H9 (cell line): ENCODE results near the gene PTDSS2. TPM values are rescaled to one million over a fixed set of nuclear protein-coding genes. Genes with fewer than 3 reads are reported as not detected.

ENCODE experiments used
- DNase-seq: peaks from one replicate; pipeline ENCODE4 v3.0.0-alpha.2; 2017
- H2AFZ ChIP-seq: one replicate; pipeline ENCODE4 v1.6.1; 2013; ENCODE audit warnings: mild to moderate bottlenecking, low read length, control low read depth, moderate library complexity
- H2AK5ac ChIP-seq: 2 replicates; pipeline ENCODE4 v1.6.1; 2013; ENCODE audit warnings: low read length, control low read depth, mixed read lengths; ENCODE audit not compliant: insufficient read length
- H2BK120ac ChIP-seq: one replicate; pipeline ENCODE4 v1.6.1; 2013; ENCODE audit warnings: low read depth, mild to moderate bottlenecking, low read length, control low read depth, inconsistent platforms; ENCODE audit not compliant: poor library complexity, severe bottlenecking
- H2BK12ac ChIP-seq: 2 replicates; pipeline ENCODE4 v1.6.1; 2013; ENCODE audit warnings: low read length, control low read depth, mixed read lengths, low read depth; ENCODE audit not compliant: insufficient read length
- H2BK15ac ChIP-seq: 2 replicates; pipeline ENCODE4 v1.6.1; 2013; ENCODE audit warnings: low read depth, low read length, control low read depth
- H2BK20ac ChIP-seq: one replicate; pipeline ENCODE4 v1.6.1; 2013; ENCODE audit warnings: low read depth, mild to moderate bottlenecking, low read length, control low read depth, inconsistent platforms; ENCODE audit not compliant: poor library complexity, severe bottlenecking
- H2BK5ac ChIP-seq: 2 replicates; pipeline ENCODE4 v1.6.1; 2013; ENCODE audit warnings: low read length, control low read depth, mixed read lengths; ENCODE audit not compliant: insufficient read length
- H3K14ac ChIP-seq: 2 replicates; pipeline ENCODE4 v1.6.1; 2013; ENCODE audit warnings: low read length, control low read depth; ENCODE audit not compliant: insufficient read depth
- H3K18ac ChIP-seq: 2 replicates; pipeline ENCODE4 v1.6.1; 2013; ENCODE audit warnings: low read depth, mild to moderate bottlenecking, mixed read lengths, low read length, control low read depth; ENCODE audit not compliant: insufficient read length
- H3K23ac ChIP-seq: 2 replicates; pipeline ENCODE4 v1.6.1; 2013; ENCODE audit warnings: low read length, control low read depth, mixed read lengths, low read depth; ENCODE audit not compliant: insufficient read length
- H3K23me2 ChIP-seq: 2 replicates; pipeline ENCODE4 v1.6.1; 2013; ENCODE audit warnings: low read depth, mild to moderate bottlenecking, mixed read lengths, low read length, control low read depth; ENCODE audit not compliant: insufficient read length, poor library complexity, severe bottlenecking
- H3K27ac ChIP-seq: 2 replicates; pipeline ENCODE4 v1.5.1; 2013; ENCODE audit warnings: low read length, control low read depth, mixed read lengths, low read depth; ENCODE audit not compliant: insufficient read length
- H3K27me3 ChIP-seq: 2 replicates; pipeline ENCODE4 v1.6.1; 2013; ENCODE audit warnings: low read length, control low read depth, inconsistent platforms; ENCODE audit not compliant: insufficient read depth
- H3K4ac ChIP-seq: 2 replicates; pipeline ENCODE4 v1.6.1; 2013; ENCODE audit warnings: low read depth, mild to moderate bottlenecking, control low read depth, inconsistent platforms, low read length, moderate library complexity
- H3K4me1 ChIP-seq: 2 replicates; pipeline ENCODE4 v1.6.1; 2013; ENCODE audit warnings: low read length, control low read depth, inconsistent platforms; ENCODE audit not compliant: insufficient read depth
- H3K4me2 ChIP-seq: 2 replicates; pipeline ENCODE4 v1.6.1; 2013; ENCODE audit warnings: low read length, control low read depth, mixed read lengths; ENCODE audit not compliant: insufficient read length, insufficient read depth
- H3K56ac ChIP-seq: 2 replicates; pipeline ENCODE4 v1.6.1; 2013; ENCODE audit warnings: low read depth, mild to moderate bottlenecking, mixed read lengths, low read length, control low read depth; ENCODE audit not compliant: insufficient read length
- H3K79me1 ChIP-seq: 2 replicates; pipeline ENCODE4 v1.6.1; 2013; ENCODE audit warnings: low read depth, mild to moderate bottlenecking, moderate library complexity, low read length, control low read depth, inconsistent platforms; ENCODE audit not compliant: insufficient read depth, poor library complexity, severe bottlenecking
- H3K79me2 ChIP-seq: 2 replicates; pipeline ENCODE4 v1.6.1; 2013; ENCODE audit warnings: low read length, control low read depth, inconsistent platforms; ENCODE audit not compliant: insufficient read depth
- H3K9ac ChIP-seq: 2 replicates; pipeline ENCODE4 v1.6.1; 2013; ENCODE audit warnings: low read length, control low read depth, mixed read lengths; ENCODE audit not compliant: insufficient read length; ENCODE audit errors: extremely low read depth
- H3K9me3 ChIP-seq: one replicate; pipeline ENCODE4 v1.6.1; 2013; ENCODE audit warnings: low read depth, low read length, inconsistent platforms; ENCODE audit not compliant: control insufficient read depth
- H3T11ph ChIP-seq: one replicate; pipeline ENCODE4 v1.6.1; 2013; ENCODE audit warnings: mild to moderate bottlenecking, low read length, control low read depth, inconsistent platforms
- H4K20me1 ChIP-seq: one replicate; pipeline ENCODE4 v1.6.1; 2013; ENCODE audit not compliant: control insufficient read depth, insufficient read length, insufficient read depth
- H4K5ac ChIP-seq: 2 replicates; pipeline ENCODE4 v1.6.1; 2013; ENCODE audit warnings: low read depth, mild to moderate bottlenecking, mixed read lengths, low read length, control low read depth; ENCODE audit not compliant: insufficient read length
- H4K8ac ChIP-seq: replicated peaks from 2 replicates; pipeline ENCODE4 v1.6.1; 2013; ENCODE audit warnings: low read length, control low read depth, mixed read lengths, low read depth; ENCODE audit not compliant: insufficient read length
- H4K91ac ChIP-seq: 2 replicates; pipeline ENCODE4 v1.6.1; 2013; ENCODE audit warnings: low read depth, mild to moderate bottlenecking, moderate library complexity, mixed read lengths, low read length, control low read depth; ENCODE audit not compliant: insufficient read length
- H3K27ac Mint-ChIP-seq, 3 experiments: 2 replicates in 2 of 3; 3 replicates in 1 of 3; pipeline ENCODE4 v1.8.0; 2020 to 2021; ENCODE audit warnings: mixed read lengths in 3 of 3, mild to moderate bottlenecking in 1 of 3, moderate library complexity in 1 of 3
- H3K27me3 Mint-ChIP-seq: 2 replicates; pipeline ENCODE4 v1.8.0; 2021; ENCODE audit warnings: low read depth, mild to moderate bottlenecking, moderate library complexity, mixed read lengths
- H3K36me3 Mint-ChIP-seq, 3 experiments: 2 replicates in 2 of 3; 3 replicates in 1 of 3; pipeline ENCODE4 v1.8.0; 2020 to 2021; ENCODE audit warnings: low read depth in 3 of 3, mixed read lengths in 3 of 3; ENCODE audit not compliant: insufficient read depth in 1 of 3
- H3K4me1 Mint-ChIP-seq, 2 experiments: 2 replicates each; pipeline ENCODE4 v1.8.0; 2020; ENCODE audit warnings: mixed read lengths in 2 of 2
- H3K4me3 Mint-ChIP-seq, 2 experiments: 2 replicates in 1 of 2; 3 replicates in 1 of 2; pipeline ENCODE4 v1.8.0; 2020 to 2021; ENCODE audit warnings: mild to moderate bottlenecking in 2 of 2, mixed read lengths in 2 of 2, moderate library complexity in 1 of 2
- H3K9me3 Mint-ChIP-seq, 2 experiments: 2 replicates in 1 of 2; 3 replicates in 1 of 2; pipeline ENCODE4 v1.8.0; 2020; ENCODE audit warnings: mild to moderate bottlenecking in 2 of 2, mixed read lengths in 2 of 2, moderate library complexity in 1 of 2
- WGBS: extraction: QIAGEN DNeasy Blood & Tissue Kit; methylation state at CpG from one replicate; pipeline ENCODE4 v1.1.7; 2013; ENCODE audit warnings: missing lambda C conversion rate, low lambda C conversion rate, mixed read lengths; ENCODE audit not compliant: insufficient read length; ENCODE audit errors: extremely low coverage; 5-methylcytosine and 5-hydroxymethylcytosine counted together
- total RNA-seq: library from RNA; stranded (reverse); gene quantifications from 2 replicates; pipeline ENCODE4 v1.2.1, GENCODE V29; 2021
- TF ChIP-seq, protein P1 (sequence below): fragments of 200-600 bp; sonication (generic); conservative IDR thresholded peaks from 3 replicates; pipeline ENCODE4 v1.8.0; 2021; ENCODE audit warnings: antibody characterized with exemption, mild to moderate bottlenecking

The PTDSS2 gene
- total RNA-seq, 1 experiment from 2014 or later = 55.3 TPM

- Mint-ChIP-seq H3K36me3 (peaks cover 9 to 12% (median 11%) of the 10 kb centered on the region in 3 experiments; a peak in 5 of 7 replicates), H3K4me1 (no peaks in the 10 kb centered on the region), H3K27me3 (no peaks in the 10 kb centered on the region), H3K27ac (no peak overlapping the region), H3K4me3 (no peak overlapping the region), H3K9me3 (peaks cover 0 to 6% of the 10 kb centered on the region in 2 experiments; a peak in 3 of 5 replicates)
- Histone ChIP-seq H3K56ac (no peak overlapping the region), H4K20me1 (no peaks in the 10 kb centered on the region), H2BK5ac (no peak overlapping the region), H3K27me3 (no peaks in the 10 kb centered on the region), H3K9me3 (no peaks in the 10 kb centered on the region), H3K14ac (no peak overlapping the region), H3K4me1 (no peaks in the 10 kb centered on the region), H2AFZ (no peak overlapping the region), H3K79me2 (no peaks in the 10 kb centered on the region; the same call in 1 of the 2 replicates), H3K18ac (no peak overlapping the region), H2BK15ac (no peak overlapping the region), H3K4ac (no peak overlapping the region), H4K91ac (no peak overlapping the region), H3K79me1 (peaks cover 2% of the 10 kb centered on the region), H2BK12ac (no peak overlapping the region), H3K9ac (no peak overlapping the region), H3T11ph (no peak overlapping the region), H2AK5ac (no peak overlapping the region), H3K4me2 (no peak overlapping the region), H2BK120ac (no peak overlapping the region), H3K23me2 (peaks cover 3% of the 10 kb centered on the region), H4K5ac (peak overlapping the region; percentile 36), H2BK20ac (no peak overlapping the region), H3K27ac (no peak overlapping the region), H3K23ac (no peak overlapping the region), H4K8ac (no peak overlapping the region)
- WGBS = no CpG with 5 or more reads among the region's 38 CpGs
- TF ChIP-seq, protein P1, sequence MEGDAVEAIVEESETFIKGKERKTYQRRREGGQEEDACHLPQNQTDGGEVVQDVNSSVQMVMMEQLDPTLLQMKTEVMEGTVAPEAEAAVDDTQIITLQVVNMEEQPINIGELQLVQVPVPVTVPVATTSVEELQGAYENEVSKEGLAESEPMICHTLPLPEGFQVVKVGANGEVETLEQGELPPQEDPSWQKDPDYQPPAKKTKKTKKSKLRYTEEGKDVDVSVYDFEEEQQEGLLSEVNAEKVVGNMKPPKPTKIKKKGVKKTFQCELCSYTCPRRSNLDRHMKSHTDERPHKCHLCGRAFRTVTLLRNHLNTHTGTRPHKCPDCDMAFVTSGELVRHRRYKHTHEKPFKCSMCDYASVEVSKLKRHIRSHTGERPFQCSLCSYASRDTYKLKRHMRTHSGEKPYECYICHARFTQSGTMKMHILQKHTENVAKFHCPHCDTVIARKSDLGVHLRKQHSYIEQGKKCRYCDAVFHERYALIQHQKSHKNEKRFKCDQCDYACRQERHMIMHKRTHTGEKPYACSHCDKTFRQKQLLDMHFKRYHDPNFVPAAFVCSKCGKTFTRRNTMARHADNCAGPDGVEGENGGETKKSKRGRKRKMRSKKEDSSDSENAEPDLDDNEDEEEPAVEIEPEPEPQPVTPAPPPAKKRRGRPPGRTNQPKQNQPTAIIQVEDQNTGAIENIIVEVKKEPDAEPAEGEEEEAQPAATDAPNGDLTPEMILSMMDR = no peak
- DNase-seq = no peak
These were observed 34.5 kb downstream of the PTDSS2 start for GRCh38 chr11:484616-485015.
